ENCODE data around the gene ABCA7. TPM values are rescaled to one million over a fixed set of nuclear protein-coding genes. Genes with fewer than 3 reads are reported as not detected.

Gene ABCA7
- total and polyA plus RNA-seq, 12 donors = 2.1 to 109 (median 18.8) TPM

DNA sequence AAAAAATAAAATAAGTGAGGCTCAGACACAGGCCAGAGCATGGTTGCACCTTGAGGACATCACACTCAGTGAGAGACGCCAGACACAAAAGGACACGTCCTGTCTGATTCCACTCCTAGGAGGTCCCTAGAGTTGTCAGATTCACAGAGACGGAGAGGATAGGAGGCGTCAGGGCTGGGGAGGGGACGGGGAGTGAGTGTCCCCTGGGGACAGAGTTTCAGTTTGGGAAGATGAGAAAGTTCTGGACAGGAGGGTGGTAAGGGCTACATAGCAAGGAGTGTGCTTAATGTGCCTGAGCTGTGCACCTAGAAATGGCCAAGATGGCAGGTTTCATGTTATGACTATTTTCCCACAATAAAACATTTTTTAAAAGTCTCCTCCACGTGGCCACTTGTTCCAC is 41.8 kb upstream of the ABCA7 start:
- Histone ChIP-seq H3K27ac (no peak overlapping the region), H3K27me3 (peaks cover 38% of the 10 kb centered on the region), H3K36me3 (replicated peaks in 1 of 2) (no peaks in the 10 kb centered on the region), H3K4me1 (replicated peaks in 1 of 2) (peaks cover 0 to 10% of the 10 kb centered on the region in 2 donors), H3K9me3 (replicated peaks in 1 of 3) (no peaks in the 10 kb centered on the region), H3K4me3 (no peak overlapping the region)
- TF ChIP-seq POLR2A (IDR thresholded peaks at IDR 0.05) = no peak
- TF ChIP-seq, protein P1, sequence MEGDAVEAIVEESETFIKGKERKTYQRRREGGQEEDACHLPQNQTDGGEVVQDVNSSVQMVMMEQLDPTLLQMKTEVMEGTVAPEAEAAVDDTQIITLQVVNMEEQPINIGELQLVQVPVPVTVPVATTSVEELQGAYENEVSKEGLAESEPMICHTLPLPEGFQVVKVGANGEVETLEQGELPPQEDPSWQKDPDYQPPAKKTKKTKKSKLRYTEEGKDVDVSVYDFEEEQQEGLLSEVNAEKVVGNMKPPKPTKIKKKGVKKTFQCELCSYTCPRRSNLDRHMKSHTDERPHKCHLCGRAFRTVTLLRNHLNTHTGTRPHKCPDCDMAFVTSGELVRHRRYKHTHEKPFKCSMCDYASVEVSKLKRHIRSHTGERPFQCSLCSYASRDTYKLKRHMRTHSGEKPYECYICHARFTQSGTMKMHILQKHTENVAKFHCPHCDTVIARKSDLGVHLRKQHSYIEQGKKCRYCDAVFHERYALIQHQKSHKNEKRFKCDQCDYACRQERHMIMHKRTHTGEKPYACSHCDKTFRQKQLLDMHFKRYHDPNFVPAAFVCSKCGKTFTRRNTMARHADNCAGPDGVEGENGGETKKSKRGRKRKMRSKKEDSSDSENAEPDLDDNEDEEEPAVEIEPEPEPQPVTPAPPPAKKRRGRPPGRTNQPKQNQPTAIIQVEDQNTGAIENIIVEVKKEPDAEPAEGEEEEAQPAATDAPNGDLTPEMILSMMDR (IDR thresholded peaks at IDR 0.05) = no peak
- intact Hi-C loops (cut with DNase I) = loop anchor here in 1 of 2 donors (10.0 kb wide), 1 partner anchor 223 kb away; no protein-coding TSS in a partner anchor
- DNase-seq = no peak
- WGBS, 4 donors = 16 to 35% (median 25%) methylated on average over 6 of the region's 6 CpGs

DNA sequence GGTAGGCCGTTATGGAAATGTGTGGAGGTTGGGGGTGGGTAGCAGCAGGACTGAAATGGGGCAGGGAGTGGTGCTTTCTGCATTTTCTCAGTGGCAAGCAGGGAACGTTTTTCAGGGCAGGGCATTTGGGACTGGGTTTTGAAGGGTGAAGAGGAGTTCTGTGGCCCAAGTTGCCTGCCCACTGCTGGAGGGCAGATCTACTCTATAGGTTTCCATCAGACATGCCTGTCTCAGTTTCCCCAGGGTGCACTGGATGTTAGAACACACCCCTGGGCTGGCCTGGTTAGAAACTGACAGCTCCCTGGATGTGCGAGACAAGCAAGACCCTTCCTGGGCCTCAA is 40.6 kb upstream of the ABCA7 start:
- no peaks in the 10 kb centered on the region for H3K9me3 ChIP-seq (replicated peaks in 1 of 3)
- TF ChIP-seq POLR2A (IDR thresholded peaks at IDR 0.05) = no peak
- TF ChIP-seq, protein P1 (IDR thresholded peaks at IDR 0.05) = no peak
- H3K27ac ChIP-seq = no peak overlapping the region
- 31 to 59% (median 55%) methylated on average over 2 to 3 of the region's 3 CpGs for WGBS, 4 donors
- H3K27me3 ChIP-seq = peaks cover 38% of the 10 kb centered on the region
- DNase-seq = no peak
- no peaks in the 10 kb centered on the region for H3K36me3 ChIP-seq (replicated peaks in 1 of 2)
- H3K4me1 ChIP-seq (replicated peaks in 1 of 2) = peaks cover 0 to 10% of the 10 kb centered on the region in 2 donors
- H3K4me3 ChIP-seq = no peak overlapping the region
- intact Hi-C loops (cut with DNase I) = loop anchor here in 1 of 2 donors (10.0 kb wide), 1 partner anchor 225 kb away; no protein-coding TSS in a partner anchor

DNA sequence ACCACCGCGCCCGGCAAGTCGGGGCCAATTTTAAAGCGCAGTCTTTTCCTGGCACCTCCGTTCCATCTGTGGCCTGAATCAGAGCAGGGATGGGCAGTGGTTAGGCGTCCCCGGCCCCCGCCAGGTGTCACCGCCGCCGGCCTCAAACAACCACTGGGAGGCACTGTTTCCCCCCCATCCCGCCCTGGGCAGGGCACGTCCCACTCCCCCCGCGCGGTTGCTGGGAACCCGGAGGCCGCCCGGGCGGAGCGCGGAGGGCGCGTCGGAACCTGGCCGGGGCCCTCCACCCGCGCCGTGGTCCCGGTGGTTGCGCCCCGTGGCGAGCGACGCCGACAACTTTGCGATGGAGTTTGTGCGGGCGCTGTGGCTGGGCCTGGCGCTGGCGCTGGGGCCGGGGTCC is 39.8 kb upstream of the ABCA7 start, which contains the start of gene GRIN3B:
GRIN3B (plus strand) TSS at position 325 of the 400 bp plus-strand sequence; CDS start at position 344, 19 bp downstream.
- no peak for TF ChIP-seq POLR2A (IDR thresholded peaks at IDR 0.05)
- TF ChIP-seq, protein P1 (IDR thresholded peaks at IDR 0.05) = peak in 4 of 6 experiments; percentile 6 to 41 (median 23)
- Histone ChIP-seq H3K9me3 (replicated peaks in 1 of 3) (no peaks in the 10 kb centered on the region), H3K36me3 (replicated peaks in 1 of 2) (no peaks in the 10 kb centered on the region), H3K4me1 (replicated peaks in 1 of 2) (peaks cover 0 to 10% of the 10 kb centered on the region in 2 donors), H3K4me3 (no peak within 1 kb of the TSS), H3K27me3 (peaks cover 38% of the 10 kb centered on the region), H3K27ac (no peak within 1 kb of the TSS)
- WGBS, 4 donors = 0 to 2% (median 2%) methylated on average over 5 to 43 of the region's 43 CpGs
- peak in 2 of 7 donors; percentile 56 to 59 for DNase-seq
- intact Hi-C loops (cut with DNase I) = no loop called here

DNA sequence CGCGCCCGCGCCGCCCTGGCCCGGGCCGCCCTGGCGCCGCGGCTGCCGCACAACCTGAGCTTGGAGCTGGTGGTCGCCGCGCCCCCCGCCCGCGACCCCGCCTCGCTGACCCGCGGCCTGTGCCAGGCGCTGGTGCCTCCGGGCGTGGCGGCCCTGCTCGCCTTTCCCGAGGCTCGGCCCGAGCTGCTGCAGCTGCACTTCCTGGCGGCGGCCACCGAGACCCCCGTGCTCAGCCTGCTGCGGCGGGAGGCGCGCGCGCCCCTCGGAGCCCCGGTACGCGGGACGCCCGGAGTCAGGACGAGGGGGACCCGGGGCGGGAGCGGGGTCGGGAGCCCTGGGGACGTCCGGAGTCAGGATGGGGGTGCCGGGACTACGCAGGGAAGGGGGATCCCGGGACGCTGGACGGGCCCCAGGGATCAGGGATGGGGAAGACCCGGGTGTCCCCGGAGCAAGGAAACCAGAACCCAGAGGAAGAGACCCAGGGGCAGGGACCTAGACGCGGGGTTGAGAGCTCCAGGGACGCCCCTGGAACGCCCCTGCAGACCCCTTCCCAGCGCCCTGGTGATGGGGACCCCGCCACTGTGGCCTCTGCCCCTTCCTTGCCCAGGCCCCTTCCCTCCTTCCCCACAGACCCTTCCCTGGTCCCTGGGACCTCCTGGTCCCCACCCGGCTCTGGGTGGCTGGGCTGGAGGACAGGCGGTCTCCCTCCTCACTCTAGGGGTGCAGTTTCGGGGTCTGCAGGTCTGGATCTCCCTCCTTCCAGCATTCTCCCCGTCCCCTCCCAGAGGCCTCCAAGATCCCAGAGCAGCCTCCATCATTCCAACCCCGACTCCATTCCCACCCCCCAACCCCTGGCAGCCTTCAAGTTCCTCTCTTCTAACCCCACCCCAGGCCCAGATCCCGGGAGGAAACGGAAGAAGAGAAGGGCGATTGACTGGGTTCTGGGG is 39.0 kb upstream of the ABCA7 start:
- 5 to 19% (median 6%) methylated on average over 18 to 73 of the region's 73 CpGs for WGBS, 4 donors
- peaks cover 31% of the 10 kb centered on the region for H3K27me3 ChIP-seq
- no peak overlapping the region for H3K27ac ChIP-seq
- no peaks in the 10 kb centered on the region for H3K9me3 ChIP-seq (replicated peaks in 1 of 3)
- H3K4me3 ChIP-seq = no peak overlapping the region
- no peak for DNase-seq
- intact Hi-C loops (cut with DNase I) = no loop called here
- peaks cover 0 to 10% of the 10 kb centered on the region in 2 donors for H3K4me1 ChIP-seq (replicated peaks in 1 of 2)
- no peaks in the 10 kb centered on the region for H3K36me3 ChIP-seq (replicated peaks in 1 of 2)
- TF ChIP-seq, protein P1 (IDR thresholded peaks at IDR 0.05) = no peak
- TF ChIP-seq POLR2A (IDR thresholded peaks at IDR 0.05) = no peak

Data from adrenal gland (tissue), 12 donors.